22Rv1 (cell line): ENCODE measurements around the gene SPG7.

Experiments used
- CTCF ChIP-seq: fragments of 450-650 bp; IDR thresholded peaks from 2 replicates; pipeline ENCODE4 v1.5.1; 2017; ENCODE audit warnings: mild to moderate bottlenecking
- ZFX ChIP-seq: fragments of 450-650 bp; IDR thresholded peaks from 2 replicates; pipeline ENCODE4 v1.6.1; 2017; ENCODE audit warnings: antibody characterized with exemption, borderline replicate concordance

GRCh38 chr16:89555265-89555664 is 47.1 kb downstream of the SPG7 start:
- TF ChIP-seq CTCF (no peak), ZFX (no peak)
